Inflammatory macrophage (primary cell): ENCODE results near the gene TGFA.

Source experiments
- DNase-seq, 2 donors: peaks; one replicate each; pipeline ENCODE4 v3.0.0-alpha.2; 2020 to 2022

Gene TGFA

DNA sequence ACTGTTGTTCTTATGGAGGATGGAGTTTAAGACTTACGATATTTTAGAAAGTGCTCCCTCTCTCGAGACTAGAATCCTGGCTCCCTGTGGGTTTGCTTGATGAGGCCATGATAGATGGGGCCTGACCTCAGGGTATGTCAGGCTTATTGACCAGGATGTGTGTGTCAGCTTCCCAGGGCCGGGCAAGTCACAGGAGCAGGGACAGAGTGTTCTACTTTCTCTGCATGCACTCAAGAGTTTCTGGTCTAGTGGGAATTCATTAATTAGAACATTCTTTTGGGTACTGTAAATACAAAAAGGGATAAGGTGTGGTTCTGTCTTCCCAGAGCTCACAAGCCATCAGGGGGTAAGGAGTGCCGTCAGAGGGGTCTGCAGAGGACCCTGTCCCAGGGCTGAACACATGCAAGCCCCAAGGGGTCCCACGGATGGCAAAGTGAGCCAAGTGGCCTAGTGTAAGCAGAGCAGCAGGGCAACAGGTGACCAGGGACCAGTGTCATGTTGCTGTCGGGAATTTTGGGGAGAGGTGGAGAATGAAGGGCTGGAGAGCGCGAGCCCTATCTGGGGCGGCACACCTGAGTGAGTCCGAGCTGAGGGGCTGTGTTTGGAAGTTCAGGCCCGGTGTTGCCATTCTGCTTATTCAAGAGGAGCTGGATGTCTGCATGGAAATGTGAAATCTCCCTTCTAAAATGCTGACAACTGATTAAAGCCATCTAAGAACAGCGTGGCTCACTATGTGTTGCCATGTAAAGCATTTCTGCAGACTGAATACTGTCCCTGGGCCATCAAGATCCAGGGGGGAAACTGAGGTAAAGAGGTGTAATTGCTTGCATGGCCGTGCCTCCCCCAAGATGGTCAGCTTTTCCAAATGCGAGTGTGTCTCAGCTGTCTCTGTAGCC lies 91.4 kb downstream of the TGFA start:
- no peak for DNase-seq

DNA sequence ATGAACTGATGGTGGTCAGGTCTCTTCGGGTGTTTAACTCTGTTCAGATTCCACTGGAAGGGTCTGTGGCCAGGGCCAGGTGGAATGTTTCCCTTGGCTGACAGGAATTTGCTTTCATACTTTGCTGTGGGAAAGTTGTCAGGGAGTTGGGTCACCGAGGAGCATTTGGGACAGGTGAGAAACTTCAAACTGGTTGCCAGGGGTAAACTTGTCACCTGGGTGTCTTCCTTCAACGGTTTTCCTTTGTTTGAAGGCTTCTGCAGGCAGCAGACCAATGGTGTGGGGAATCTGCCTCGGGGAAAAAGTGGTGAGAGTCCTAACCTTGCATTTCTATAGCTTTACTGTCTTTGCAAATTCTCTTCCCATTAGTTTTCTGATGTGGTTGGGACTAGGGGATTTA lies 92.2 kb downstream of the TGFA start:
- no peak for DNase-seq

DNA sequence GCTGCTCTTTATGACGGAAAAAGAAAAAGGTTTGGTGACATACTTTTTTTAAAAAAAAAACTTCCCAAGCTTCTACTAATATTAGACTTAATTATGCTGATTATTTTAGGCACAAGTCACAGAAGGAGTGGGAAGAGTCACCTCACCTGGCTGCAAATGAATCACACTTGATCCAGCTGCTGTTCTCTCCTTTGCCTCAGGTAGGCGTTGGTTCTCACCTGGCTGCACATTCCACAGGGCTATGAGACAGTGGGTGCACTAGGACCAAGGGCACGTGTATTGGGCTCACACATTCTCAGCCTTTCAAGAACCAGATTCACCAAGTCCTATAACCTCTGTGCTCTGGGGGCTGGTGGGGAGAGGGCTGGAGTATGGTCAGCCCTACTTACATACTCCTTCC lies 93.3 kb downstream of the TGFA start:
- DNase-seq, result no peak

DNA sequence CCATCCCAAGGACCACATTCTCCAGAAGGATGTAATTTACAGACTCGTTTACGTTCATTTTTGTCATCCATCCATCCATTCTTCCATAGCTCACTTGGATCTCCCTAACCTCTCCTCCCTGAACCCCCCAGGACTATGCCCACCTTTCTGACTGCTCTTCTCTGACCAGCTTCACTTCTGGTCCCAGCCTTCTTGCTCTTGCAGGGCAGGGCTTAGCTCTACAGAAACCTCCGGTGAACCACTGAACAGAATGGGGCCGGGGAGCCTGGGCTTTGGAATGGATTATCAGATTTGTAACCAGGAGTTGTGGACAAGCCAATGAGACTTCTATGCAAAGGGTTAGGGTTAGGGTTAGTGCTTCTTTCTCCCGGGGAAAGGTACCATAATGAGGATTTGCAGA lies 95.0 kb downstream of the TGFA start:
- DNase-seq, result no peak

DNA sequence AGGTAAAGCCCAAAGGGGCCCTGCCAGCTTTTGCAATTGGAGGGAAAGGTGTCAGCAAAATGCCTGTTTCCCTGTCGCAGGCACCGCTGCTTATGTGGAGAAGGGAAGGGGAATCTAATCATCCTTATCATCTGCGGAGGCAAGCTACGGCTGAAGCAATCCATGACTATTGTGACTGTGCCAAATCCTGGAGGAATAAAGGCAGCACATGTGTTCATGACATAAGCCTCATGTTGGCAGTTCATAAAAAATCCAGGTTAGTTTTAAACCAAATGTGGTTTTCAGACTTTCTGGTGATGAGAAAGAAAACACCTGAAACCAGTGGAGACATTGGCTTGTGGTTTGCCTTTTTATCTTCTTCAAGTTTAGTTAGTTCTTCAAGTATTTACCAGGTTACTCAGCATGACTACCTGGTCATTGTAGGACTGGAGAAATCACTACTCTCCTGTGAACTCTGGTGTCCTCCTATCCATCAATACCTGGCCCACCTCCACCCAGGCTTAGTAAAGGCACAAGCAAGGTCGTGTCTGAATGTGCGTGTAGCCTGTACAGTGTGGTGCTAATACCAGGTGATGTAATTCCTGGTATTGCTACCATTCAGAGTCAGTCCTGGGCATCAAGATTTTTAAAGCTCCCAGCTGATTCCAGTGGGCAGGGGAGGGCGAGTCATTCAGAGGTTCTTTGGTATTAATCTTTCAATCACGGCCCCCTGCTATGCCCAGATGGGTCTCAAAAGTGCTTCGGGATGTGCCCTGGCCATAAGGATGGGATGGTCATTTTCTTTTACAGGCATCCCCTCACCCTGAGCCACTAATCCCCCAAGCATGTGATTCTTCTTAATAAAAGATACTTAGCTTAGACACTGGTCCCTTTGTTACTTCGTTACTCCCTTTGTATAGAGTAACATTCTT lies 96.8 kb downstream of the TGFA start:
- DNase-seq, result no peak

DNA sequence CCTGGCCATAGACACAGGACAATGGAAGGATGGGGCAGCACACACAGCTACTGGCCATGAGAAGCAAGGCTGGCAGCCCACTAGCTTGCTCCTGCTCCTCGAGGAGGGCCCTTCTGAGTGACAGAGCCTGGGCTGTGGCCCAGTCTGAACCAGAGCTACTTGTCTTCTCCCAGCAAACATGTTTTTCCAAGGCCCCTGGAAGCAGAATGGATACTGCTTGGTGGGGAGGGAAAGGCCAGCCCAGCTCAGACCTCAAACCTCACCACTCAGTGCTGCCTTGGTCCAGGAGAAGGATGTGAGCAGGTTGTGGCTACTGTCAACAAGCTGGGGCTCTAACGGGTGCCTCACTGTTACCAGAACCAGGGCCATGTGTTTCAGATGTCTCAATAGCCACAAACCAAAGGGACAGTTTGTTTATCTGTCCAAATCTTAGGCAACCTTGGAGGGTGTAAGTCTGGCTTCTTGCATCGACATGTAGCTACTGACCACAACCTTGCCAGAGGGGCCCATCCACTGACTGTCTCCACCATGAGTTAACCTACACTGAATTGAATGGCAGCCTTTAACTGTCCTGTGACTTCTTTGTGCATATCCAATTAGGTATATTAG lies 98.6 kb downstream of the TGFA start:
- no peak for DNase-seq

DNA sequence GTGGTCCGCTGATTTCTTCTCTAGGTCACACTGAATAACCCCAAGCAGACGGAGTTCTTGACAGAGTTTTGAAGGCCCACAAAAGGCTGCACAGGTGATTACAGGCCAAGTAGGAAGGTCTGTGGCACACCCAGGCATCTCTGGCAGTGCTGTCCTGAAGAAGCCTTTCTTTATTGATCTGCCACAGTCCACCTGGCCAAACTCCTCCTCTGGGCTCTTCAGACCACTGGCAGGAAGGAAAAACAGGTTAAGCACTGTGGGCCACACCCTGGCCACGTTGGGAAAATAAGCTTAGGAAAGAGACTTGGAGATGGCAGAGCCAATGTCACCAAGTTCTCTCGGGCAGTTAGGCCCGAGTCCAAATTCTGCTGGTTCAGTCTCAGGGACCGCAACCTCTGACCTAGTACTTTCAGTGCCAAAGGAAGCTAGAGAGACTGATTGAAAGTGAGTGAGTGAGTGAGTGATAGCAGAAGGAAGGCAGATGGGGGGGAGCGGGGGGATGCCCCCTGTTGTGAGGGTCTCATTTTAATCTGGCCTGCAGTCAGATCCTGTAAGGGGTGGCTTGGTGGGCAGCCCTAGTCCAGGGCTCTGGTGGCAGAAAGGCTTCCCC lies 102.9 kb downstream of the TGFA start:
- no peak for DNase-seq

DNA sequence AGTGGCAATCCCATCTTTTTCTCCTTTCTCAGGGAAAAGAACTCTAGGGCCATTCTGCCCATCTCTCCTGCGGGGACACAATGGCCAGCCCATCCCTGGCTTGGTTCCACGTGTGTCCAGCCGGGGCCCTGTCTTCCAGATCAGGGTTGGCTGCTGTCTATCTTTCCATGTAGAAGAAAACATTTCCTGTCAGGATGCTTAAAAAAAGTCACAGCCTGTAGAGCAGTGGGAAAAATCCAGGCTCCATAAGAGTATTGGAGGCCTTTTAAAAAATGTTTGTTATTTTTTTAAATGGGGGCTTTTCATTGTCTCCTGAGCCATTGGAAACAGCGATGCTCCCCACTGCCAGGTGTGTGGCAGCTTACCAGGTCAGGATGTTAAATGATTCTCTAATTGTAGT lies 105.6 kb downstream of the TGFA start:
- DNase-seq, result no peak

DNA sequence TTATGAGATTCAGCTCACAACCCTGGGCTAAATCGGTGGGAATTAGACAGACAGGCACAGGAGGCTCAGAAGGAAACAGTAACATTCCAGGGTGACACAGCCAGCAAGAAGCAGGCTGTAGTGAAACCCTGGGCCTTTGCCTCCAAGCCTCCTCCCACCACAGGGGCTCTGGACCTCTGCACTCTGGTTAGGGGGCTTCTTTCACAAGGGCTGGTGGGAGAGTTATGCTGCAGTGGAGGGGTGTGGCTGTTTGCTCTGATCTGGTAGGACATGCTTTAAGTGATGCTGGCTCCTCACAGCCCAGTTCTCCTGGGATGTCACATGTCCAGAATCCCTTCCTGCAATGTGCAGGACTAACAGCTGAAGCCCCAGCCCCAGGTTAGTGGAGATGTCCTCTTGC lies 109.9 kb downstream of the TGFA start:
- DNase-seq, result no peak

DNA sequence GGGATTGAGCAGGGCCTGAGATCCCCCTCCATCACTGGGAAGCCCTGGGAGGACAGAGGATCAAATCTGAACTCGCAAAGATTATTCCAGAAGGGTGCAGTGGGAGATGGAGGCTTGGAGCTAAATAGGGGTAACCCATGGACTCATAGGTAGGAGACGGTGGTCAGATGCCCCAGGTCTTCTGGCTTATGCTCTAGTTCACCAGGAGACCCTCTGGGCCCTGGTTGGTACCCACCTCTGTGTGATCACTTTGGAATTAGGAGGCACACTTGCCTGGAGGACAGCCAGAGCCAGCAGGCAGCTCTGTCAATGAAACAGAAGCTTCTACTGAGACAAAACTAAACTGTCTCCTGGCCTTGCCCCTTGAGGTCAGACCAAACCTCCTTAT lies 110.6 kb downstream of the TGFA start:
- DNase-seq, result no peak

DNA sequence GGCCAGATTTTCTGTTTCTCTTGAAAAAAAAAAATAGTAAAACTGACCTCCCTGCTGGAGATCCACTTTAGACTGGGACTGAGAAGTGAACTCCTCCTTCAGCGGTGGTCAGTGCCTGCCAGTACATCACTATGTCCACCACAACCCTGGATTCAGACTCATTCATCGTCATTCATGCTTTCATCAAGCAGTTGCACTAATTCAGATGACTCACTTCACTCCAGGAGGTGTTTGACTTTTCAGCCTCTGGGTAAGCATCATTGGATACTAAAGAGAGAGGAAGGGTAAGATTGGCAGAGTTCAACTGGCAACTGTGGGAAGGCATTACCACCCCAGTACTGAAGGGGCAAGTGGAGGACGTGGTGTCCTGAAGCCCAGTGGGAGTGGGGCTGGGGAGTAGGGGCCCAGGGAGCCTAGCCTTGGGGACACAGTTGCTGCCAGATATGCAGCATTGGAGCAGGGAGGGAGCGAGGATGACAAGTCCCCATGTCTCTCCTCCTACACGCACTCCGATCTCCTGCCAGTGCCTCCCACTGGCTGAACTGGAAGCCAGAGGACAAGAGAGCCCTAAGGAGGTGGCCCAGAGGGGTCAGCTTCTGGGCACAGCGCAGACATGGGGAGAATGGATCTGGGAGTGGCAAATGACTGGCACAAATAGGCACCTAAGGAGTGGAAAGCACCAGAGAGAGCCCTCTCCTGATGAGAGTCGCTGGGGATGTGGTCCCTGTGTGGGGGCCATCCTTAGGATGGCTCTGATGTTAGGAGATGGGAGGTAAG lies 111.1 kb downstream of the TGFA start:
- no peak for DNase-seq

DNA sequence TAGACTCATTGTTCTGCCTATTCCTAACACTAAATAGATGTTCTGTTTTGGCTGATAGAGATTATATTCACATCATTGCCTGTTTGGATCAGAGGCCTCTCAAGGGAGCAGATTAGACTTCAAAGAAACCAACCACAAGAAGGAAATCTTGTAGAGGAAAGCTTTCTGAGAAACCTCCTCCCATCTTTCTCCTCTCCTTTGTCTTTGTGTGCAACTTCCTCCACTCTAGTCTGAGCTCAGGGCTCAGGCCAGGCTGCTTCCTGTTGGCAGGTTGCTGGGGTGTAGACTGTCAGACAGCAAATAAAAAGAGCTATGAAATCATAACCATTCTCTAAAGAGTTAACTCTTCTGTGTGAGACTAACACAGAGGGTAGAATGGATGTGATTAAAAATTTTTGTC lies 113.0 kb downstream of the TGFA start:
- DNase-seq, result peak in 1 of 2 donors; percentile 7

DNA sequence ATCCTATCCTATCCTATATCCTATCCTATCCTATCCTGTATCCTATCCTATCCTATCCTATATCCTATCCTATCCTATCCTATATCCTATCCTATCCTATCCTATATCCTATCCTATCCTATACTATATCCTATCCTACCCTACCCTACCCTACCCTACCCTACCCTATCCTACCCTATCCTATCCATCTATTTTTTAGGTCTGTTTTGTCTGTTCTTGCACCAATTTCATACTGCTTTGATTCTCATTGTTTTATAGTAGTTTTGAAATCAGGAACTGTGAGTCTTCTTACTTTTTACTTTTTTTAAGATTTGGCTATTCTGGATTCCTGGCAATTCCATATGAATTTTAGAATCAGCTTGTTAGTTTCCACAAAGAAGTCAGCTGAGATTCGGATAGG lies 118.5 kb downstream of the TGFA start:
- DNase-seq, result no peak

DNA sequence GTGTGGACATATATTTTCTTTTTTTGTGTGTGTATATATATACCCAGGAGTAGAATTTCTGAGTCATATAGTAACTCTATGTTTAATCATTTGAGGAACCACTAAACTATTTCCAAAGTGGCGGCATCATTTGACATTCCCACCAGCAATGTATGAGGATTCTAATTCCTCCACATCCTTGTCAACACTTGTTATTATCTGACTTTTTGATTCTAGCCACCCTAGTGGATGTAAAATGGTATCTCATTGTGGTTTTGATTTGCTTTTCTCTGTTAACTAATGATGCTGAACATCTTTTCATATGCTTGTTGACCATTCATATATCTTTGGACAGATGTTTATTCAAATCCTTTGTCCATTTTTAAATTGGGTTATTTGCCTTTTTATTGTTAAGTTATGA lies 120.3 kb downstream of the TGFA start:
- DNase-seq, result no peak

DNA sequence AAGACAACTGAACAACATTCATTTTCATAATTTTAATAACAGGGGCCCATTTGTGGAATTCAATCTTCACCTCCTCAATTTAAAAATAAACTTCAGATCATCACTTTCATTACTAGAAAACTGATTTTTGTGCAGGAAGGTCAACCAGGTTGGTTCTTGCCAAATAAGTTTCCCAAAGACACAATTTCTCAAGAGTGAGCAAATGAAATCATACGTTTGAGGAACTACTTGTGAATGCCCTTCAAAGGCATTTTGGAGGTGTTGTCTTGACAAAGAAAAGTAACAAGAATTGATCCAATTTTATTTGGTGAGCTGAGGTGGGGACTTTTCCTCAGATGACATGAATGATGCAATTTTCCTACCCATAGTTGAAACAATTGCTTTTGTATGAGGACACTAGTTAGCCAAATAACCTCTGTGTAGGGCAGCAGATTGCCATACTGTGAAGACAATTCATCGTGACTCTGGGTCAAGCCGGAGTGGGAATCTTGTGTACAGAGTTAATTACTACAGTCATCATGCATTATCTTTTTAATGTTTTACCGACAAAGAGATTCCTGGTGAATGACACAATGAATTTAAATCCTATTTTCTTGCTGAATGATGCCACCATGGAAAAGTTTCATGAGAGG lies 121.8 kb downstream of the TGFA start:
- DNase-seq, result peak; percentile 30 to 59

DNA sequence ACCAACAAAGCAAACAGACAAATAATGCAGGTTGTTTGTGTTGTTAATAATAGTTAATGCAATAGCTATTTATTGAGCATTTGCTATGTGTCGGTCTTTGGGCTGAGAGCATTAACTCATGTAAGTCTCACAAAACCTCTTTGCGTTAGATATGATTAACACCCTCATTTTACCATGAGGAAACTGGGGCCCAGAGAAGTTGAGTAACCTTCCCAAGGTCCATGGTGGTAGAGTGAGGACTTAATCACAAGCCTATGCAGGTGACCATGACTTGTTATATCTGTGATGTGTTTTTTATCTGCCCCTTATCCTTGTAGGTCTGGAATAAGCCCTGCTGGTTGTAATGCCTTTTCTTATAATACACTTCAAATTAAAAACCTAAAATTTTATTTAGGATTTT lies 127.3 kb downstream of the TGFA start:
- no peak for DNase-seq

DNA sequence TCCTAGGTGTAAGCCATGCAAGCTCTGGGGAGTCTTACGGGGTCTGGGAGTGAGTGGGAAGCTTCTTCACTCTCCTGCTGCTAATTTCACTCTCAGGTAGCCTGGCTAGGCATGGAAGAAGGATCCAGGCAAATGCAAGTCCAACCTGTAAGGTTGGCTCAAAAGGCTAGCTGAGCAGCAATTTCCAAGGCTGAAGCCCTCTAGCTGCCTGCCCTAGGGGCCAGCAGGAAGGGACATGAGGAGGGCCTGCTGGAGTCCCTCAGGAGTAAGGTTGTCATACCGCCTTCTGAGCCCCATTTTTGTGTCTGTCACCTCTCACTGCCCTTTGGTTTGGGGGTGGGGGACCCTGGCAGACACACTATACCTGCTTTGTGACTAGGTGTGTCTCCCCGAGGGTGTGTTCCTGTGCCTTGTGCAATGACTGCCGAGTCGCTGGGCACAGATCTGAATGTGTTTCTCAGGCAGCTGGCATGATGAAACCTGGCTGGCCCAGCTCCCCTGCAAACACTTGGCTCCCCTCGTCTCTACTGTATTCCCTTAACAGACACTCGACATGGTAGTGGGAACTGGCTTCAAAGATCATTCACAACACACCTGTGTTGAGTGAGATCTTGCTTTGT lies 127.8 kb downstream of the TGFA start:
- no peak for DNase-seq

DNA sequence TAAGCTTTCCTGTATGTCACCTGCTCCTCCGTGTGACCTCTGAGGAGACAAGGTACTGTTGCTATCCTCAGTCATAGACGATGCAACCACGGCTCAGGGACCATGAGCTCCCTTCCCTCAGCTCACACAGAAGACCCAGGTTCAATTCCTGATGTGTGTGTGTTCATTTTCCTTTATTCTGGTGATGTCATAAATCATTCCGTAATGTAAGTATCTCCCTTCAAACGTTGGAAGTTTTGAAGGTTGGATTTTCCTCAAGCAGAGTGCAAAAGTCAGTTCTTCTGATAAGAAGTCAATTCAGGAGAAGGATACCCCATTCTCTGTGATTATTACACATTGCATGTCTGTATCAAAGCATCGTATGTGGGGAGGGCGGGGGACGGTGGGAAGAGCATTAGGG lies 132.9 kb downstream of the TGFA start:
- DNase-seq, result no peak

DNA sequence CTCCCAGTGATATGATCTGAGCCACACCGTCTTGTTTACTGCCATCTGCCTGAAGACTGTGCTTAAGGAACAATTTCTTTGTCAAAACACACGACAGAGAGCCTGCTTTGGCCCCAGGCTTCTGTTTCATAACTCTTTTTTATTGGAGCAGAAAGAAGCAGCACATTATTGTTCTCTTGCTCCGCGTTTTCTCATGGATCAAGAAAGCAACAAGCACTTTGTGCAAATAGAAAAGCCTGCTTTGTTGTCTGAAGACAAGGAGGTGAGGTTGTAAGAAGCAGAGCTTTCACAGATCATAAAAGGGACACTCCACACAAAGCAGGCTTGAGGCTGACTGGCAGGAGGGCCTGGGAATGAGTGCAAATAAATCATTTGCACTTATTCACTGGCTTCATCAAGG lies 133.5 kb downstream of the TGFA start:
- DNase-seq, result no peak

DNA sequence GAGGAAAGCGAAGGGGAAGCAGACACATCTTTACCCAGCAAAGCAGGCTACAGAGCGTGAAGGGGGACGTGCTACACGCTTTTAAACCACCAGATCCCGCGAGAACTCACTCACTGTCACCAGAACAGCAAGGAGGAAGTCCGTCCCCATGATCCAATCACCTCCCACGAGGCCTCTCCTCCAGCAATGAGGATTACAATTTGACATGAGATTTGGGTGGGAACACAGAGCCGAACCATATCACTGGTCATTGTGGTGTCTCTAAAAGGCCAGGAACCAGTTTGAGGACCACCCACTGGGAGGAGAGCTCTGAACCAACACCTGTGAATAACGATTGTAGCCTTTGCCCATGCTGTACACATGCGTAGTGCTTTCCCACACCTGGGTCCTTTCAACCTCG lies 135.1 kb downstream of the TGFA start:
- no peak for DNase-seq

DNA sequence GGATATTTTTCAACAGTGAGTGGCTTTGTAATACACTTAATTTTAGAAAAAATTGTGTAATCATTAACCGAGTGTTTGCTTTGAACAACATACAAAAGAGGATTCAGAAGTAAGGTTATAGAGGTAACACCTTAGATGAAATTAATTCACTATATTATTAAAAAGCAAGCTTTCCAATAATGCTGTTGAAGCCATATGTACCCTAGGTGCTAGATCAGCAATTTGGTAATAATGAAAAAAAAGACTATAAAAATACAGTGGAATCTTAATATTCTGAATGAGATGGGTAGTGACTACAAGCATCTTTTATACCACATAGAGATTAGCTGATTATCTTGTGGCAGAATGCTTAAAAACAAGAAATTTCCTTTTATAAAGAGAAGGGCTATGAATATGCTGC lies 136.6 kb downstream of the TGFA start:
- DNase-seq, result no peak
